ENCODE measurements around the gene PSMB5.

The PSMB5 gene

DNA sequence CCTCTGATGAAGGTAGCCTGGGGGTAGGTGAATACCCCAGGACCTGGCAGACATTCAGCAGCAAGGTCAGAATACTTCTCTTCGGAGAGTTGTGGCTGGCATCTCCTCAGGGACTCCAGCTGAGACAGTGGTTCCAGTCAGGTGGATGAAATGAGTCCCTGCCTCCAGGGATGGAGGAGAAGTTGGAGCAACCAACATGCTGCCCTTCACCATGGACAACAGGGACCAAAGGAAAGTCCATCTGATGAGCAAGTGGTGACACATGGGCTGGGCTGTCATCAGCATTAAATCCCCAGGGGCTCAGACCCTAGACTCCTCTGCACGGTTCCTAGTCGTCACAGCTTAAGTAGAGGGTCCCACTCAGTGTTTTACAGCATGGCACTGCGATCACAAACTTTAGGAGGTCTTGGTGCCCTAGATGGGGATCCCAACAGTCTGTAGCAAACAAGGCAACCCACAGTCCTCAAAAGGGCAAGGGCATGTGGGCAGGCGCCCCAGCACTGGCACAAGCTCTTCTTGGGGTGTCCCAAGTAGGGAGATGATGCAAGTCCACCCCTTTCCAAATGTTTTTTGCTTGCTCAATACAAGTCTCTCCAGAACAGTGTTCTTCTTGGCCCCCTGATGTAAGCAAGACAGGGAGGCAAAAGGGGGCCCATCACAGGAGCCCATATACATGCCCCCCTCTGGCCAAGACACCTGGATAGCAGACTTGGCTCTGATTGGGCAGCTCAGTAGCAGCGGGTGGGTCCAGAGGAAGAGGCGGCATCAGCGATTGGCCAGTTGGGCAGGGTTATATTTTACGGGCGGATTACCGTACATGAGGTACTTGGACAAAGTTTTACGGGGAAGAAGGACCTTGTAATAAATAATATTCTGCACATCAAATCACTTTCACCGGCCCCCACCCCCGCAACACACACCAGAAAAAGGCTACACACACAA, 33.4 kb upstream of the PSMB5 start:
- H3K36me3 ChIP-seq (ENCODE audit: insufficient read depth, low read length) = peaks cover 67% of the 10 kb centered on the region
- peaks cover 35% of the 10 kb centered on the region for H3K4me1 ChIP-seq (ENCODE audit: insufficient read depth, low read length)
- peak overlapping the region; percentile 28 for H3K4me3 ChIP-seq (ENCODE audit: low read length)
- H2AFZ ChIP-seq (ENCODE audit: low read depth, low read length) = no peak overlapping the region
- no peaks in the 10 kb centered on the region for H3K27me3 ChIP-seq (ENCODE audit: insufficient read depth, low read length)
- H3K9me3 ChIP-seq (ENCODE audit: low read length) = no peaks in the 10 kb centered on the region

DNA sequence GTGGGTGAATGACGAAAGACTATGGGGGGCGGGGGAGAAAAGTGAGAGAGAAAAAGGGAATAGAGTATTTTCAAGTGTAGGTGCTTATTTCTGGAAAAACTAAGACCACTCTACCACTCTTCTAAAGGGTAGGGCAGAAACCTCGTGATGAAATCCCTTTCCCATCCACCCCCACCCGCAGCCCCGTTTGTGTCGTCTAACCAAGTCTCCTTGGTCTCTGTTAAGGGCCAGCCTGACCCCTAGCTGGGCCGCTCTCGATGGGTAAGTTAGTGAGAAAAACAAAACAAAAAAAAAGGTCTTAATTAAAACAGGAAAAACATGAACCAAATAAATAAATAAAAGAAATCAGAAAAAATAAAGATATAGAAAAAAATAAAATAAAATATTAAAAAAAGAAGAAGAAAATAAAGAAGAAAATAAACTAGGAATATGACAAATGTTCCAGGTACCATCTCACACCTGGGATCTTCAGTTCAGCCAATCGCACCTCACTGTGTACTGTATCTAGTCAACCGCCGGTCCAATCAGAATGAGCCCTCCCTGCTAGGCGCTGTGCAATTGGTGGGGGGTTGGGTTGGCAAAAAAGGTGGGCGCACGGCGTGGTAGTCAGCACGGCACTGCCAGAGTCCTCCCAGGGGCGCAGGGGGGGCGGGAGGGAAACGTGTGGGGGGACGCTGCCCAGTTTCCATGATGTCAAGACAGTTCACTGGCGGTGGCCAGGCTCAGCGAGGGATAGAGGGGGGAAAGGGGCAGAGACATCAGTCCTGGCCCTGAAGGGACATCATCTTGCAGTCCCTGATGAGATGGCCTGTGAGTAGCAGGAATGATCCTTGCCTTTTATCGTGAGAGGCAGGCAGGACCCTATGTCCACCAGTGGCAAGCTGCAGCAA, 32.4 kb upstream of the PSMB5 start:
- Histone ChIP-seq H3K9me3 (ENCODE audit: low read length) (no peaks in the 10 kb centered on the region), H3K27me3 (ENCODE audit: insufficient read depth, low read length) (no peaks in the 10 kb centered on the region), H3K36me3 (ENCODE audit: insufficient read depth, low read length) (peaks cover 69% of the 10 kb centered on the region), H3K4me3 (ENCODE audit: low read length) (no peak overlapping the region), H2AFZ (ENCODE audit: low read depth, low read length) (no peak overlapping the region), H3K4me1 (ENCODE audit: insufficient read depth, low read length) (peaks cover 32% of the 10 kb centered on the region)

DNA sequence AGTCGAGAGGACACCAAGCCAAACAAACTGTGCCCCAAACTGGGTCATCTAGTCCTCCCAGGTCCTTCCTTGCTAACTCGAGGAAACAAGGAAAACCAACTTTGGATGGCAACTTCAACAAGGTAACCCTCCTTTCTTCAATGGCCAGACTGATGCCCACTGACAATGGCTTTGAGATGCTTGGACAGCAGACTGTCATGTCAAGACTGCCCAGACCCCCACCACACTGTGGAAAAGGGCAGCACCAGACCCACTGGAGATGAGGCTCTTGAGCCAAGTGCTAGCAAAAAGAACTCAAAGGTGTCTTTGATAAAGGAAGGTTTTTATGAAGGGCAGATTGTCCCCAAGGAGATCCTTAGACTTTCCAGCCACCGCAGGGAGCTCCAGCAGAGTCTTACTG, 31.7 kb upstream of the PSMB5 start:
- H3K4me3 ChIP-seq (ENCODE audit: low read length) = no peak overlapping the region
- peaks cover 74% of the 10 kb centered on the region for H3K36me3 ChIP-seq (ENCODE audit: insufficient read depth, low read length)
- H2AFZ ChIP-seq (ENCODE audit: low read depth, low read length) = no peak overlapping the region
- peaks cover 26% of the 10 kb centered on the region for H3K4me1 ChIP-seq (ENCODE audit: insufficient read depth, low read length)
- H3K9me3 ChIP-seq (ENCODE audit: low read length) = no peaks in the 10 kb centered on the region
- H3K27me3 ChIP-seq (ENCODE audit: insufficient read depth, low read length) = no peaks in the 10 kb centered on the region

DNA sequence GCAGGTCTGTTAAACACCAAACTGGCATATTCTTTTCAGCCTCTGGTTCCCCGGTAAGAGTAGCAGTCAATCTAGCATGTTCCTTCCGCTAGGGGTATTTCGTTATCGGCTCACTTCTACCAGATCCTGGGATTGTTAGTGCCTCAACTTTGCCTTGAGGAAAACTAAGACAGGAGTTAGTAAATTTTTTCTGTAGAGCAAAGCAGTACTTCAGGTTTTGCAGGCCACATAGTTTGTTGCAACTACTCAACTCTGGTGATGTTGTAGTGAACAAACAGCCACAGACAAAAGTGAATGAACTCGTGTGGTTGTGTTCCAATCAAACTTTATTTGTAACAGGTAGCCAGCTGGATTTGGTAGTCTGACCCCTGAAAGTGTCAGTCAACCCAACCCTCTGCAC, 28.9 kb upstream of the PSMB5 start:
- peaks cover 89% of the 10 kb centered on the region for H3K36me3 ChIP-seq (ENCODE audit: insufficient read depth, low read length)
- no peaks in the 10 kb centered on the region for H3K9me3 ChIP-seq (ENCODE audit: low read length)
- H3K4me1 ChIP-seq (ENCODE audit: insufficient read depth, low read length) = peaks cover 8% of the 10 kb centered on the region
- H2AFZ ChIP-seq (ENCODE audit: low read depth, low read length) = no peak overlapping the region
- H3K4me3 ChIP-seq (ENCODE audit: low read length) = no peak overlapping the region
- no peaks in the 10 kb centered on the region for H3K27me3 ChIP-seq (ENCODE audit: insufficient read depth, low read length)

DNA sequence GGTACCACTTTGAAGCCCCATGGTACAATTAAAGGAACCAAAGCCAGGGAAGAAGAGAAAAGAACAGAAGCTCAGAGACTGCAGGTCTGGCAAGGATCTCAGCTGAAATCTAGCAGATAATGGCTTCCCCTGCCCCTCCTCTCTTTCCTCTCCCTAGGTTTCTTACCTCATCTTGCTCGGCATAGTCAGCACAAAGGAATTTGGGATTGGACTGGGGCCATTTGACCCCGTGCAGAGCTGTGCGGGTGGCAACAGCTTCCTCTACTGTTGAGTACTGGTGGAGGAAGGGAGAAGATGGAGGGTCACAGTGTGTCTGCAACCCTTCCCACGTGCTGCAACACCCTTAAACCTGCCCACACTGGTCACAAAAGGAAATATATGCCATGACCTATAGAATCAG, 27.3 kb upstream of the PSMB5 start:
- Histone ChIP-seq H3K4me1 (ENCODE audit: insufficient read depth, low read length) (peaks cover 4% of the 10 kb centered on the region), H3K36me3 (ENCODE audit: insufficient read depth, low read length) (peaks cover 77% of the 10 kb centered on the region), H2AFZ (ENCODE audit: low read depth, low read length) (no peak overlapping the region), H3K4me3 (ENCODE audit: low read length) (no peak overlapping the region), H3K27me3 (ENCODE audit: insufficient read depth, low read length) (no peaks in the 10 kb centered on the region), H3K9me3 (ENCODE audit: low read length) (no peaks in the 10 kb centered on the region)

DNA sequence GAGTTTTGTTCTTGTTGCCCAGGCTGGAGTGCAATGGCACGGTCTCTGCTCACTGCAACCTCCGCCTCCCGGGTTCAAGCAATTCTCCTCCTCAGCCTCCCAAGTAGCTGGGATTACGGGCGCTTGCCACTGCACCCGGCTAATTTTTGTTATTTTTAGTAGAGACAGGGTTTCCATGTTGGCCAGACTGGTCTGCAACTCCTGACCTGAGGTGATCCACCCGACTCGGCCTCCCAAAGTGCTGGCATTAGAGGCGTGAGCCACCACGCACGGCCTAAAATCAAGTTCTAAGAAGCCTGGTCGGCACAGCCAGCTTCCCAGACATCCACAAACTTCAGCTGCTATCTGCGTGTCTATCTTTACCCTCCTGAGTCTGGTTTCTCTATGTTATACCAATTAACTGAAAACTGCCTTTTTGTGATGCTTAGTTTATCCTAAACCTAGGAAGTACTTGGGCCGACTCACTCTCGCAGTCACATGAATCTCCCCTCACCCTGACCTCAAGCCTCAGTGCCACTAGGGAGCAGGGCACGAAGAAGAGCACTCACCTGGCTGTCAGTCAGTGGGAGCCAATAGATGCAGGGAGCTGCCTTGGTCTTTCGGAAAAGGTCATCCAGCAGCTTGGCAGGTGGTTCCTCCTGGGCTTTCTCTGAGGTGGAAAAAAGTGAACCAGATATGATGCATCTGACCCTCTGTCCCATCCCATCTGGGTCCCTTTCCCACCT, 26.0 kb upstream of the PSMB5 start:
- Histone ChIP-seq H3K4me3 (ENCODE audit: low read length) (no peak overlapping the region), H3K4me1 (ENCODE audit: insufficient read depth, low read length) (peaks cover 16% of the 10 kb centered on the region), H3K9me3 (ENCODE audit: low read length) (no peaks in the 10 kb centered on the region), H2AFZ (ENCODE audit: low read depth, low read length) (no peak overlapping the region), H3K27me3 (ENCODE audit: insufficient read depth, low read length) (no peaks in the 10 kb centered on the region), H3K36me3 (ENCODE audit: insufficient read depth, low read length) (peaks cover 65% of the 10 kb centered on the region)

DNA sequence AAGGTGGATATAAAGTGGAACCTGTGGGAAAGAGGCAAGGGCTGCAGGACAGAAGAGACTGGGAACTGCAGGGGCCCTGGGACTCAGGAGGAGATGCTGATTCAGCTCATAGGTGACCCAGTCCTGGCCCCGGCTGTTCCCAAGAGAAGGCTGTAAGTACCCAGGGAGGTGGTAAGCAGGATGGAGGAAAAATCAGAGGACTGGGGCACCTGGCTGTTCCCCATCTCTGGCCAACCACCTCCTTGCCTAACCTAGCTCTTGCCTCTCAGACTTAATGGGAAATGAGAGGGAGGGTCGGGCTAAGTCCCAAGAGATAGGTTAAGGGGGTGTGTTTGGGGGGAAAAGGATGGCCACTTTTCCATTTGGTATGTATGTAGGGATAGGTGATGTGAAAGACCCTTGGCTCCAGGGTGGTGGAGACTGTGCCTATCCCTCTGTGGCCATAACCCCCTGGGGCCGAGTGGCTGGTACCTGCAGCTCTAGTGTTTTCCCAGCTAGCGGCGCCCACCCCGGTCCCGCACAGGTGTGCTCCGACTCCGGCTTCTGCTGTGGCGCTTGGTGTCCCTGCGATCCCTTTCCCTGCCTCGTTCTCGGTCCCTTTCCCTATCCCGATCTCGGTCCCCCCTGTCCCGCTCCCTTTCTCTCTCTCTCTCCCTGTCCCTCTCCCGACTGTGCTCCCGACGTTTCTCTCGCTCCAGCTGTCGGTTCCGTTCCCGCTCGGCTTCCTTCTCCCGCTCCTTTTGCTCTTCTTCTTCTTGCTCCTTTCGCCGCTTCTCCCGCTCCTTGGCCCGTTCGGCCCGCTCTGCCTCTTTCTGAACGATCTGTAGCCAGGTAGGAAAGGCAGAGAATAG, 24.2 kb upstream of the PSMB5 start:
- no peaks in the 10 kb centered on the region for H3K9me3 ChIP-seq (ENCODE audit: low read length)
- H3K4me1 ChIP-seq (ENCODE audit: insufficient read depth, low read length) = peaks cover 16% of the 10 kb centered on the region
- H3K4me3 ChIP-seq (ENCODE audit: low read length) = no peak overlapping the region
- H2AFZ ChIP-seq (ENCODE audit: low read depth, low read length) = no peak overlapping the region
- peaks cover 52% of the 10 kb centered on the region for H3K36me3 ChIP-seq (ENCODE audit: insufficient read depth, low read length)
- no peaks in the 10 kb centered on the region for H3K27me3 ChIP-seq (ENCODE audit: insufficient read depth, low read length)

DNA sequence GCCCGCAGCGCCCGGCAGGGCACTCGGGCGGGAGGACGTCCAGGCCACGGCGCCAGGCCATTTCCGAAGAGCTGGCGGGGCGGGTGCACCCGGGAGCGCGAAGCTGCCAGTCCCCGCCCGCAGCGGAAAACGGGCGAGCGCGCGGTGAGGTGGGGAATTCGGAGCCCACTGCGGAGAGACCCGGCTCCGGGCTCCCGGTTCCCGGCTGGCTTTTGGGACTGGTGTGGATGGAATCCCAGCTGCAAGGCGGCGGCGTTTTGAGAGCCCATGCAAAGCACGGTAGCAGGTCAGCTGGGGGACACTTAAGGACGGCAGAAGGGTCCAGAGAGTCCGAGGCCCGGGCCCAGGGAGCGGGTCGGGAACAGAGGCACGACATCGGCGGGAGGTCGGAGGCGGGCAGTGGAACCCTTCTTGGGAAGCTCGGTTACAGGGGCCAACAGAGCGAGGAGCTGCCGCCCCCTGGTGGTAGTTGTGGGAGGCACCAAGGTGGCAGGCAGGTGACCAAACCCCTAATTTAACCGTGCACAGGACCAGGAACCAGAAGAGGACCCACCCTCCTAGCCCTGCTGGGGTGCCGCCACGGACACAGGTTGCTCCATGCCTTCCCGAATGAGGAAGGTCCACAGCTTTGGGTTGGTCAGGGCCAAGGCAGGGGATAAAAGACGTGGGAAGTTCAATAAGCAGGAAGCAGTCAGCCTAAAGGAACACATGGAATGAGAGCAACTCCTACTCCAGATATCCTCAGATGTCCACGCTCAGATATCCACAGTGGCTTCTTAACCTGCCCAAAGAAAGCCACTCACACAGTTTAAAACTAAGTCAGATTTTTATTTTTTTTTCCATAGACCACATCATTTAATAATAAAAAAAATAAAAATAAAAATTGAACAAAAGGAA, 23.3 kb upstream of the PSMB5 start:
- no peak overlapping the region for H2AFZ ChIP-seq (ENCODE audit: low read depth, low read length)
- H3K36me3 ChIP-seq (ENCODE audit: insufficient read depth, low read length) = peaks cover 52% of the 10 kb centered on the region
- H3K9me3 ChIP-seq (ENCODE audit: low read length) = no peaks in the 10 kb centered on the region
- peaks cover 16% of the 10 kb centered on the region for H3K4me1 ChIP-seq (ENCODE audit: insufficient read depth, low read length)
- H3K4me3 ChIP-seq (ENCODE audit: low read length) = peak overlapping the region; percentile 65
- H3K27me3 ChIP-seq (ENCODE audit: insufficient read depth, low read length) = no peaks in the 10 kb centered on the region

DNA sequence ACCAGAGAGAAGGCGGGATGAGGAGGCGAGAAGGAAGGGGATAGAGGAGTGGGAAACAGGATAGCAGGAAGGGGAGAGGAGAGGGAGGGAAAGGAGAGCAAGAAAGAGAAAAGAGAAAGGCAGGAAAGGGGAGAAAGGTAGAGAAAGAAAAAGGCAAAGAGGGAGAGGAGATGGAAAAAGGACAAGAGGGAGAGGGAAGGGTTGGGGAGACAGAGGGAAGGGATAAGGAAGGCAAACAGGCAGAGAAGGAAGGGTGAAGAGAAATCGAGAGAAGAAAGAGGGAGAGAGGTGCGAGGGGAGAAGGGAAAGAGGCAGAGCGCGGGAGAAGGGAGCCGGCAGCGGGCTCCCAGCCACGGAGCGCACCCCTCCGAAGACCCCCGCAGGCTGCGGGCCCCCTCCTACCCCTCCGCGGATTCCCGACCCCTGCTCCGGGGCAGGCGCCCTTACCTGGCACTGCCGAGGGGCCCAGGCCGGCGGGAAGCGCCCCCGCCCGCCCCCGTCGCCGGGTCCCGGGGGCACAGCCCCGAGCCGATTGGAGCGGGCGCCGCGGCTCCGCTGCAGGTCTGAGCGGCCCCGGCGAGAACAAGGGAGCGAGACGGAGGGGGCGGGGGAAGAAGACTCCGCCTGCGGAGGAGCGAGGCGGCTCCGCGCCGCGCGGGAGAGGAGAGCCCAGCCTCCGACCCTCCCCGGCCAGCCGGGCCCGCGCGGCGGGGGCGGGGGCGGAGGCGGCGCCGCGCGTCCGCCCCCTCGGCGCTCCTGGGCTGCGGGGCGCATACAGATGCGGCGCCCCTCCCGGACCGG, 22.5 kb upstream of the PSMB5 start, which contains the start of gene CDH24:
Gene CDH24, minus strand, starts transcription at position 565 of the 801 bp plus-strand sequence. CDS start 1,787 bp downstream, outside the sequence.
- no peaks in the 10 kb centered on the region for H3K27me3 ChIP-seq (ENCODE audit: insufficient read depth, low read length)
- peaks cover 16% of the 10 kb centered on the region for H3K4me1 ChIP-seq (ENCODE audit: insufficient read depth, low read length)
- H3K4me3 ChIP-seq (ENCODE audit: low read length) = peak within 1 kb of the TSS; percentile 65
- no peaks in the 10 kb centered on the region for H3K9me3 ChIP-seq (ENCODE audit: low read length)
- peak within 1 kb of the TSS; percentile 51 for H2AFZ ChIP-seq (ENCODE audit: low read depth, low read length)
- peaks cover 45% of the 10 kb centered on the region for H3K36me3 ChIP-seq (ENCODE audit: insufficient read depth, low read length)

DNA sequence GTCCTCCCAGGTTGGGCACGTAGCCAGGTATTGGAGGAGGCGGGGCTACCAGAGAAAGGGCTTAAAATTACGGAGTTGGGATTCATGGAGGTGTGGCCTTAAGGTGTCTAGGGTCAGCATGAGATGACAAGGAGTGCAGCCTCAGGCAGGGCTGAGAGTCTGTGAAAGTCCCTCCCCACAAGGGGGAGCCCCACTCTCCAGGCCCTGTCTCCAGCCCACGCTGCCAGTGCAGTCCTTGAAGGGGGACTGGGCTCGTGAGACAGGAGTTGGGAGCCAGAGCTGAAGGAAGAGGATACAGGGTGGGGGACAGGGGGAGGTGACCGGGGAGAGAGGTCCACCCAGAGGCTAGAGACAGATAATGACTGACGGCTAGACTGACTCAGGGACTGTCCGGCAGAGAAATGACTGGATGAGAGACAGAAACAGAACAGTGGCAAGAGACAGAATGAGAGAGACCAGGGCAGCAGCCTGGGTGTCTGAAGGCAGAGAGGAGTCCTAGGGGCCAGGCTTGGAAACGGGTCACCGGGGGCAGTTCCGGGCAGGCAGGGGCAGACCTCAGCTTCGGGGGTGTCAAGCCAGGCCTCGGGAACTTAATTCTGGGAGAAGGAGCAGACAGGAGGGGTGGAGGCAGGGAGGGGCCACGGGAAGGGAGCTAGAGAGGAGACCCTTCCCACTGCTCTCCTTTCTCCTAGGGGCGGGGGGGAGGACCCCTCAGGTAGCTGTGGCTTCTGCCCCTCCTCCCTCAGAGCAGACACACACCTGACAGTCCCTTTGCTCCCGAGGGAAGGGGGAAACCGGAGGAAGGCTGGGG, 21.6 kb upstream of the PSMB5 start:
- Histone ChIP-seq H2AFZ (ENCODE audit: low read depth, low read length) (peak overlapping the region; percentile 51), H3K4me3 (ENCODE audit: low read length) (peak overlapping the region; percentile 65), H3K27me3 (ENCODE audit: insufficient read depth, low read length) (no peaks in the 10 kb centered on the region), H3K36me3 (ENCODE audit: insufficient read depth, low read length) (peaks cover 42% of the 10 kb centered on the region), H3K9me3 (ENCODE audit: low read length) (no peaks in the 10 kb centered on the region), H3K4me1 (ENCODE audit: insufficient read depth, low read length) (peaks cover 16% of the 10 kb centered on the region)

Measured in neuron (in vitro differentiated cells).